WTC11 (cell line): ENCODE data around the gene IL1RAPL2. TPM values are rescaled to one million over a fixed set of nuclear protein-coding genes. Genes with fewer than 3 reads are reported as not detected.

Source experiments
- ATAC-seq: fragments of 200-7000 bp; cut with Tn5 transposase; 2 replicates; pipeline ENCODE4 v1.10.0; 2021; ENCODE audit warnings: mild to moderate bottlenecking, moderate library complexity
- CTCF ChIA-PET: fragments of 300-600 bp; sonication (Branson Sonifier 250); formaldehyde crosslinking; loops from one replicate; lab custom pipeline; 2021; ENCODE audit warnings: antibody characterized with exemption; lab: Charles Lee
- POLR2A ChIA-PET: fragments of 350-600 bp; sonication (Branson Sonifier 250); formaldehyde crosslinking; loops from one replicate; lab custom pipeline; 2021; ENCODE audit warnings: antibody characterized with exemption; lab: Charles Lee
- DNase-seq: peaks from one replicate; pipeline ENCODE4 v3.0.0; 2021; ENCODE audit warnings: low spot score
- H3K27ac Mint-ChIP-seq: 2 replicates; pipeline ENCODE4 v1.8.0; 2021; ENCODE audit warnings: mixed read lengths
- H3K27me3 Mint-ChIP-seq: 2 replicates; pipeline ENCODE4 v1.8.0; 2021; ENCODE audit warnings: low read depth, mild to moderate bottlenecking, moderate library complexity, mixed read lengths
- H3K36me3 Mint-ChIP-seq: 2 replicates; pipeline ENCODE4 v1.8.0; 2021; ENCODE audit warnings: mixed read lengths
- H3K4me1 Mint-ChIP-seq: 2 replicates; pipeline ENCODE4 v1.8.0; 2022; ENCODE audit warnings: mixed read lengths
- H3K4me3 Mint-ChIP-seq: 2 replicates; pipeline ENCODE4 v1.8.0; 2021; ENCODE audit warnings: mild to moderate bottlenecking, moderate library complexity, mixed read lengths
- H3K9me3 Mint-ChIP-seq: 2 replicates; pipeline ENCODE4 v1.8.0; 2021; ENCODE audit warnings: mixed read lengths
- ATF2 ChIP-seq: sonication (generic); formaldehyde crosslinking; IDR thresholded peaks from 2 replicates; pipeline ENCODE4 v1.8.1; 2022; ENCODE audit warnings: low read depth, missing genetic modification reagents, borderline replicate concordance
- ATF6 ChIP-seq: sonication (generic); formaldehyde crosslinking; IDR thresholded peaks from 2 replicates; pipeline ENCODE4 v1.8.1; 2023; ENCODE audit warnings: mild to moderate bottlenecking, missing genetic modification reagents
- CREM ChIP-seq: sonication (generic); formaldehyde crosslinking; IDR thresholded peaks from 2 replicates; pipeline ENCODE4 v1.8.1; 2022; ENCODE audit warnings: mild to moderate bottlenecking, missing genetic modification reagents, moderate library complexity
- ELF4 ChIP-seq: sonication (generic); formaldehyde crosslinking; IDR thresholded peaks from 2 replicates; pipeline ENCODE4 v1.8.1; 2022; ENCODE audit warnings: low read depth, mild to moderate bottlenecking, moderate library complexity, missing genetic modification reagents
- FOXP1 ChIP-seq: sonication (generic); formaldehyde crosslinking; IDR thresholded peaks from 2 replicates; pipeline ENCODE4 v1.8.0; 2022; ENCODE audit warnings: missing genetic modification reagents, mild to moderate bottlenecking, moderate library complexity, borderline replicate concordance
- GABPB1 ChIP-seq: sonication (generic); formaldehyde crosslinking; IDR thresholded peaks from 2 replicates; pipeline ENCODE4 v1.8.1; 2023; ENCODE audit warnings: mild to moderate bottlenecking, missing genetic modification reagents
- GRHL2 ChIP-seq: fragments of 250-450 bp; sonication (Bioruptor Pico); IDR thresholded peaks from 2 replicates; pipeline ENCODE4 v1.8.0; 2022; ENCODE audit warnings: mild to moderate bottlenecking, moderate library complexity; ENCODE audit not compliant: insufficient replicate concordance, severe bottlenecking
- NFE2L1 ChIP-seq: sonication (generic); formaldehyde crosslinking; IDR thresholded peaks from 2 replicates; pipeline ENCODE4 v1.8.1; 2023; ENCODE audit warnings: missing genetic modification reagents
- RELA ChIP-seq: sonication (generic); formaldehyde crosslinking; IDR thresholded peaks from 2 replicates; pipeline ENCODE4 v1.8.1; 2022; ENCODE audit warnings: missing genetic modification reagents, mild to moderate bottlenecking, borderline replicate concordance
- total RNA-seq: library from RNA; stranded (reverse); gene quantifications from 3 replicates; pipeline ENCODE4 v1.2.3, GENCODE V29; 2021
- TF ChIP-seq, protein P1 (sequence below): sonication (generic); formaldehyde crosslinking; IDR thresholded peaks from 2 replicates; pipeline ENCODE4 v1.8.1; 2022; ENCODE audit warnings: mild to moderate bottlenecking, missing genetic modification reagents, moderate library complexity, borderline replicate concordance
- TF ChIP-seq, protein P2 (sequence below): sonication (generic); formaldehyde crosslinking; IDR thresholded peaks from 2 replicates; pipeline ENCODE4 v1.8.0; 2023; ENCODE audit warnings: missing genetic modification reagents
- TF ChIP-seq, protein P3 (sequence below): fragments of 250-450 bp; sonication (Bioruptor Pico); IDR thresholded peaks from 2 replicates; pipeline ENCODE4 v1.9.0; 2021; ENCODE audit warnings: mild to moderate bottlenecking
- TF ChIP-seq, protein P4 (sequence below): fragments of 250-450 bp; sonication (Bioruptor Pico); conservative IDR thresholded peaks from 2 replicates; pipeline ENCODE4 v1.9.0; 2021; ENCODE audit warnings: mild to moderate bottlenecking
- TF ChIP-seq, protein P5 (sequence below): sonication (generic); formaldehyde crosslinking; IDR thresholded peaks from 2 replicates; pipeline ENCODE4 v1.8.0; 2022; ENCODE audit warnings: mild to moderate bottlenecking, missing genetic modification reagents

Gene IL1RAPL2
- total RNA-seq, 1 experiment from 2014 or later: 0.09 TPM

DNA sequence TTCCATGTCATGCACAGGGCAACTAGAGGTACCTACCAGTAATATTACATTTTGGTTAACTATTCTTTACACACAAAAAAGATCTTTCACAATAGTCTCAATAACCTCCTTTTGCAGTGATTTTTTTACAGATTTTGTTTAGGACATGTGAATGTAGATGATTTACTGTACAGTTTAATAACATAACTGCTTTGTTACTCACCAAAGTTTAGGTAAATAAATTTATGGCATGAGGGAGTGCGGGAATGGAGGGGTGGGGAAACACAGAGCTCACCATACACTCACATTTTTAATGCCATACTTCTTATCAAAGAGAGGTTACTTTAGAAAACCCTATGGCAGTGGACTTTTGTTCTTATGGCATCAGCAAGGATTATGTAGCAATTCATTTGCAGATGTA lies 747.6 kb downstream of the IL1RAPL2 start (continued):
- no peak for TF ChIP-seq ATF6 (CRISPR knock-in tag)
- TF ChIP-seq GRHL2 (CRISPR knock-in tag): no peak

DNA sequence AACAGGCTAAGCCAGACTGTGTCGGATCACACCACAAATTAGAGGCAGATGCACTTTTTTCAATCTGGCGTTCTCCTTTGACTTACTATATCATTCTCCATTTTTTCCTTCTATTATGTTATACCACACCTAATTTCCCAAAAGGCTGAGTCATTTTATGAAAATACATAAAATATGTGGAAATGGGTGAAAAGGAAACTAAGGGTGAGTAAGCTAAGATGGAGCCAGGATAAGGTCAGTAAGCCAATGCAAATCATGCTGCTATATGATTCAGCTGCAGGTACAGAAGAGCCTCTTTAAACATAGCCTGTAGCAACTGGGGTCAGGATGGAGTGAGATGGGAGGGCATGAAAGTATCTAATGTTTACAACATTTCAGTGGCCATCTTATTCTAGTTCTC lies 748.5 kb downstream of the IL1RAPL2 start:
- H3K4me1 Mint-ChIP-seq: no peaks in the 10 kb centered on the region
- H3K27me3 Mint-ChIP-seq: no peaks in the 10 kb centered on the region
- POLR2A ChIA-PET: no interaction called here
- TF ChIP-seq ELF4 (CRISPR knock-in tag): no peak
- TF ChIP-seq, protein P1, sequence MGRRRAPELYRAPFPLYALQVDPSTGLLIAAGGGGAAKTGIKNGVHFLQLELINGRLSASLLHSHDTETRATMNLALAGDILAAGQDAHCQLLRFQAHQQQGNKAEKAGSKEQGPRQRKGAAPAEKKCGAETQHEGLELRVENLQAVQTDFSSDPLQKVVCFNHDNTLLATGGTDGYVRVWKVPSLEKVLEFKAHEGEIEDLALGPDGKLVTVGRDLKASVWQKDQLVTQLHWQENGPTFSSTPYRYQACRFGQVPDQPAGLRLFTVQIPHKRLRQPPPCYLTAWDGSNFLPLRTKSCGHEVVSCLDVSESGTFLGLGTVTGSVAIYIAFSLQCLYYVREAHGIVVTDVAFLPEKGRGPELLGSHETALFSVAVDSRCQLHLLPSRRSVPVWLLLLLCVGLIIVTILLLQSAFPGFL (CRISPR knock-in tag): no peak
- TF ChIP-seq NFE2L1 (CRISPR knock-in tag): no peak
- TF ChIP-seq ATF2 (CRISPR knock-in tag): no peak
- TF ChIP-seq FOXP1: no peak
- TF ChIP-seq, protein P2, sequence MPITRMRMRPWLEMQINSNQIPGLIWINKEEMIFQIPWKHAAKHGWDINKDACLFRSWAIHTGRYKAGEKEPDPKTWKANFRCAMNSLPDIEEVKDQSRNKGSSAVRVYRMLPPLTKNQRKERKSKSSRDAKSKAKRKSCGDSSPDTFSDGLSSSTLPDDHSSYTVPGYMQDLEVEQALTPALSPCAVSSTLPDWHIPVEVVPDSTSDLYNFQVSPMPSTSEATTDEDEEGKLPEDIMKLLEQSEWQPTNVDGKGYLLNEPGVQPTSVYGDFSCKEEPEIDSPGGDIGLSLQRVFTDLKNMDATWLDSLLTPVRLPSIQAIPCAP (CRISPR knock-in tag): no peak
- TF ChIP-seq, protein P3, sequence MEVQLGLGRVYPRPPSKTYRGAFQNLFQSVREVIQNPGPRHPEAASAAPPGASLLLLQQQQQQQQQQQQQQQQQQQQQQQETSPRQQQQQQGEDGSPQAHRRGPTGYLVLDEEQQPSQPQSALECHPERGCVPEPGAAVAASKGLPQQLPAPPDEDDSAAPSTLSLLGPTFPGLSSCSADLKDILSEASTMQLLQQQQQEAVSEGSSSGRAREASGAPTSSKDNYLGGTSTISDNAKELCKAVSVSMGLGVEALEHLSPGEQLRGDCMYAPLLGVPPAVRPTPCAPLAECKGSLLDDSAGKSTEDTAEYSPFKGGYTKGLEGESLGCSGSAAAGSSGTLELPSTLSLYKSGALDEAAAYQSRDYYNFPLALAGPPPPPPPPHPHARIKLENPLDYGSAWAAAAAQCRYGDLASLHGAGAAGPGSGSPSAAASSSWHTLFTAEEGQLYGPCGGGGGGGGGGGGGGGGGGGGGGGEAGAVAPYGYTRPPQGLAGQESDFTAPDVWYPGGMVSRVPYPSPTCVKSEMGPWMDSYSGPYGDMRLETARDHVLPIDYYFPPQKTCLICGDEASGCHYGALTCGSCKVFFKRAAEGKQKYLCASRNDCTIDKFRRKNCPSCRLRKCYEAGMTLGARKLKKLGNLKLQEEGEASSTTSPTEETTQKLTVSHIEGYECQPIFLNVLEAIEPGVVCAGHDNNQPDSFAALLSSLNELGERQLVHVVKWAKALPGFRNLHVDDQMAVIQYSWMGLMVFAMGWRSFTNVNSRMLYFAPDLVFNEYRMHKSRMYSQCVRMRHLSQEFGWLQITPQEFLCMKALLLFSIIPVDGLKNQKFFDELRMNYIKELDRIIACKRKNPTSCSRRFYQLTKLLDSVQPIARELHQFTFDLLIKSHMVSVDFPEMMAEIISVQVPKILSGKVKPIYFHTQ: no peak
- no peak for TF ChIP-seq GABPB1 (CRISPR knock-in tag)
- no peak for TF ChIP-seq RELA
- TF ChIP-seq, protein P4, sequence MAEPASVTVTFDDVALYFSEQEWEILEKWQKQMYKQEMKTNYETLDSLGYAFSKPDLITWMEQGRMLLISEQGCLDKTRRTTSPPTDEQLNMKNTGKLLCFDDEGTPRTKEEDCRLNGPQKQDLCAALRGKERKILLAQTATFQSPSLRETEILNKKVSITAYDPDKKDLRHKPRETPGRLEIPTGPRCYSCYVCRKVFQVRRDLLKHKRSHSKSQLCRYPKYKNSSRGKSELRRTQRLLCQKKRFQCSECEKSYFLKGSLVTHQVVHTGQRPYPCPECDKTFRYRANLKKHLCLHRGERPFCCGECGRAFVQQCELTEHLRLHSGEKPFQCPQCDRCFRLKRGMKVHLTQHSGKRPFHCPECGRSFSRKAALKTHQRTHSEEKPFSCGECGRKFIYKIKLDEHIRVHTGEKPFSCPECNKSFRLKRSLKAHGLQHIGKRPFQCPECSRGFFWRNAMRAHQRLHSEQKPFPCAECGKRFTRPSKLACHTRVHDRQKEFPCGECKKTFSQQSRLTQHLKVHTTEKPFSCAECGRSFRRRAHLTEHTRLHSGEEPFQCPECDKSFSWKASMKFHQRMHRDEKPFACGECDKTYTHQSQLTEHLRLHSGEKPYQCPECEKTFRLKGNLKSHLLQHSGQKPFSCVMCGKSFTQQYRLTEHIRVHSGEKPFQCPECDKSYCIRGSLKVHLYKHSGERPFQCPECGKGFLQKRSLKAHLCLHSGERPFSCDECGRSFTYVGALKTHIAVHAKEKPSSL: no peak
- TF ChIP-seq CREM (CRISPR knock-in tag): no peak
- TF ChIP-seq, protein P5, sequence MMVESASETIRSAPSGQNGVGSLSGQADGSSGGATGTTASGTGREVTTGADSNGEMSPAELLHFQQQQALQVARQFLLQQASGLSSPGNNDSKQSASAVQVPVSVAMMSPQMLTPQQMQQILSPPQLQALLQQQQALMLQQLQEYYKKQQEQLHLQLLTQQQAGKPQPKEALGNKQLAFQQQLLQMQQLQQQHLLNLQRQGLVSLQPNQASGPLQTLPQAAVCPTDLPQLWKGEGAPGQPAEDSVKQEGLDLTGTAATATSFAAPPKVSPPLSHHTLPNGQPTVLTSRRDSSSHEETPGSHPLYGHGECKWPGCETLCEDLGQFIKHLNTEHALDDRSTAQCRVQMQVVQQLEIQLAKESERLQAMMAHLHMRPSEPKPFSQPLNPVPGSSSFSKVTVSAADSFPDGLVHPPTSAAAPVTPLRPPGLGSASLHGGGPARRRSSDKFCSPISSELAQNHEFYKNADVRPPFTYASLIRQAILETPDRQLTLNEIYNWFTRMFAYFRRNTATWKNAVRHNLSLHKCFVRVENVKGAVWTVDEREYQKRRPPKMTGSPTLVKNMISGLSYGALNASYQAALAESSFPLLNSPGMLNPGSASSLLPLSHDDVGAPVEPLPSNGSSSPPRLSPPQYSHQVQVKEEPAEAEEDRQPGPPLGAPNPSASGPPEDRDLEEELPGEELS (CRISPR knock-in tag): no peak
- H3K27ac Mint-ChIP-seq: no peak overlapping the region
- CTCF ChIA-PET: no interaction called here
- no peaks in the 10 kb centered on the region for H3K9me3 Mint-ChIP-seq
- ATAC-seq (no peak), DNase-seq (no peak)
- no peaks in the 10 kb centered on the region for H3K36me3 Mint-ChIP-seq
- no peak overlapping the region for H3K4me3 Mint-ChIP-seq
